ENCODE data around the gene FAM83C. TPM values are rescaled to one million over a fixed set of nuclear protein-coding genes. Genes with fewer than 3 reads are reported as not detected.
"Not testable (repeated sequence)": the region's sequence is repeated elsewhere in the genome, so short reads cannot be mapped to it uniquely, and the experiment has no call there.

Gene FAM83C
- total RNA-seq, 1 experiment from 2014 or later = not detected

GRCh38 chr20:35269055-35269781 lies 23.0 kb downstream of the FAM83C start (continued):
- no peak for TF ChIP-seq JUN (CRISPR knock-in tag; IDR thresholded peaks at IDR 0.05)

- no peak for DNase-seq (ENCODE audit: low spot score)
- POLR2A ChIA-PET = interaction anchor here (0.6 kb wide), 1 partner anchor 211 kb away, joined by 5 read pairs; no protein-coding TSS in a partner anchor
- H3K9me3 Mint-ChIP-seq = no peaks in the 10 kb centered on the region
Measured at GRCh38 chr20:35267092-35267491, 25.1 kb downstream of the FAM83C start.

GRCh38 chr20:35264755-35265154 lies 27.5 kb downstream of the FAM83C start:
- TF ChIP-seq ZNF423 (CRISPR knock-in tag; IDR thresholded peaks at IDR 0.05) (peak; percentile 12; the same call in 1 of the 2 replicates), ELF4 (CRISPR knock-in tag; IDR thresholded peaks at IDR 0.05; ENCODE audit: low read depth) (no peak)
- Mint-ChIP-seq H3K27ac (peak overlapping the region; percentile 86), H3K4me1 (peaks cover 60% of the 10 kb centered on the region), H3K4me3 (no peak overlapping the region), H3K27me3 (ENCODE audit: low read depth) (no peaks in the 10 kb centered on the region), H3K36me3 (no peaks in the 10 kb centered on the region), H3K9me3 (no peaks in the 10 kb centered on the region)
- ATAC-seq = peak; percentile 11
- DNase-seq (ENCODE audit: low spot score) = peak; percentile 58
- ChIA-PET CTCF (interaction anchor here (0.6 to 3.0 kb wide), 18 partner anchors 8 to 1541 kb away, joined by 3 to 76 read pairs (median 4); partner anchors contain the start of genes EDEM2, MAP1LC3A and TRPC4AP), POLR2A (interaction anchor here (1.0 to 2.6 kb wide), 5 partner anchors 13 to 118 kb away, joined by 3 to 24 read pairs (median 4); partner anchors contain the start of genes EDEM2 and MMP24OS)

More at GRCh38 chr20:35267092-35267491, 25.1 kb downstream of the FAM83C start:
- TF ChIP-seq FOXK1 (CRISPR knock-in tag; IDR thresholded peaks at IDR 0.05) (no peak), JAZF1 (CRISPR knock-in tag; IDR thresholded peaks at IDR 0.05) (no peak)
- Mint-ChIP-seq H3K4me3 (no peak overlapping the region), H3K4me1 (peaks cover 45% of the 10 kb centered on the region), H3K27me3 (ENCODE audit: low read depth) (no peaks in the 10 kb centered on the region), H3K27ac (peak overlapping the region; percentile 92), H3K36me3 (no peaks in the 10 kb centered on the region)
- no peak for ATAC-seq
- CTCF ChIA-PET = interaction anchor here (1.0 to 6.9 kb wide), 3 partner anchors 40 to 171 kb away, joined by 3 to 73 read pairs (median 45); partner anchors contain the start of gene EDEM2

GRCh38 chr20:35263532-35264341 lies 28.5 kb downstream of the FAM83C start:
- POLR2A ChIA-PET = interaction anchor here (0.5 to 2.6 kb wide), 22 partner anchors 8 to 587 kb away, joined by 3 to 24 read pairs (median 4); partner anchors contain the start of genes EDEM2, MMP24, MMP24OS and PIGU
- DNase-seq (ENCODE audit: low spot score) = no peak

GRCh38 chr20:35262731-35263531 lies 29.3 kb downstream of the FAM83C start:
- TF ChIP-seq TEAD1 (CRISPR knock-in tag; IDR thresholded peaks at IDR 0.05) = peak; percentile 89; the same call in 1 of the 2 replicates
- peak; percentile 85; the same call in 1 of the 2 replicates for TF ChIP-seq TEAD4 (CRISPR knock-in tag; IDR thresholded peaks at IDR 0.05)
- TF ChIP-seq GABPB1 (CRISPR knock-in tag; IDR thresholded peaks at IDR 0.05) = 0 out of 2 replicates have a peak, but pooled peaks have one; percentile 14
- not testable (repeated sequence) for H3K27me3 Mint-ChIP-seq (ENCODE audit: low read depth); H3K36me3 Mint-ChIP-seq; H3K9me3 Mint-ChIP-seq
- Mint-ChIP-seq H3K4me3 (peak overlapping the region; percentile 43), H3K4me1 (peaks cover 68% of the 10 kb centered on the region), H3K27ac (peak overlapping the region; percentile 99)
- ATAC-seq = peak; percentile 84
- ChIA-PET CTCF (interaction anchor here (0.6 to 3.0 kb wide), 13 partner anchors 10 to 1925 kb away, joined by 3 to 76 read pairs (median 3); partner anchors contain the start of gene EDEM2), POLR2A (interaction anchor here (0.5 to 2.6 kb wide), 20 partner anchors 8 to 586 kb away, joined by 3 to 24 read pairs (median 4); partner anchors contain the start of genes EDEM2, MMP24, MMP24OS and PIGU)
- DNase-seq (ENCODE audit: low spot score) = peak; percentile 81

More at GRCh38 chr20:35263532-35264341, 28.5 kb downstream of the FAM83C start:
- Mint-ChIP-seq H3K9me3 (no peaks in the 10 kb centered on the region), H3K4me1 (peaks cover 60% of the 10 kb centered on the region), H3K27ac (peak overlapping the region; percentile 99), H3K27me3 (ENCODE audit: low read depth) (no peaks in the 10 kb centered on the region), H3K4me3 (peak overlapping the region; percentile 43), H3K36me3 (no peaks in the 10 kb centered on the region)
- CTCF ChIA-PET = interaction anchor here (0.6 to 3.0 kb wide), 21 partner anchors 9 to 1924 kb away, joined by 3 to 76 read pairs (median 3); partner anchors contain the start of genes EDEM2 and MAP1LC3A
- no peak for ATAC-seq
- TF ChIP-seq SMAD3 (CRISPR knock-in tag; IDR thresholded peaks at IDR 0.05; ENCODE audit: borderline replicate concordance) (no peak), MAX (CRISPR knock-in tag; IDR thresholded peaks at IDR 0.05) (0 out of 2 replicates have a peak, but pooled peaks have one; percentile 20)

GRCh38 chr20:35262321-35262720 lies 29.9 kb downstream of the FAM83C start:
- H3K36me3 Mint-ChIP-seq; DNase-seq (ENCODE audit: low spot score); H3K27me3 Mint-ChIP-seq (ENCODE audit: low read depth); CTCF ChIA-PET; H3K4me3 Mint-ChIP-seq; H3K9me3 Mint-ChIP-seq; ATAC-seq: not testable (repeated sequence)
- POLR2A ChIA-PET = interaction anchor here (1.0 kb wide), 1 partner anchor 35 kb away, joined by 3 read pairs; no protein-coding TSS in a partner anchor
- Mint-ChIP-seq H3K4me1 (peaks cover 72% of the 10 kb centered on the region), H3K27ac (peak overlapping the region; percentile 97)
